H9 (cell line): ENCODE results near the gene ZNF568. TPM values are rescaled to one million over a fixed set of nuclear protein-coding genes. Genes with fewer than 3 reads are reported as not detected.

Experiments
- DNase-seq: peaks from one replicate; pipeline ENCODE4 v3.0.0-alpha.2; 2017
- H2AFZ ChIP-seq: one replicate; pipeline ENCODE4 v1.6.1; 2013; ENCODE audit warnings: mild to moderate bottlenecking, low read length, control low read depth, moderate library complexity
- H2AK5ac ChIP-seq: 2 replicates; pipeline ENCODE4 v1.6.1; 2013; ENCODE audit warnings: low read length, control low read depth, mixed read lengths; ENCODE audit not compliant: insufficient read length
- H2BK120ac ChIP-seq: one replicate; pipeline ENCODE4 v1.6.1; 2013; ENCODE audit warnings: low read depth, mild to moderate bottlenecking, low read length, control low read depth, inconsistent platforms; ENCODE audit not compliant: poor library complexity, severe bottlenecking
- H2BK12ac ChIP-seq: 2 replicates; pipeline ENCODE4 v1.6.1; 2013; ENCODE audit warnings: low read length, control low read depth, mixed read lengths, low read depth; ENCODE audit not compliant: insufficient read length
- H2BK15ac ChIP-seq: 2 replicates; pipeline ENCODE4 v1.6.1; 2013; ENCODE audit warnings: low read depth, low read length, control low read depth
- H2BK20ac ChIP-seq: one replicate; pipeline ENCODE4 v1.6.1; 2013; ENCODE audit warnings: low read depth, mild to moderate bottlenecking, low read length, control low read depth, inconsistent platforms; ENCODE audit not compliant: poor library complexity, severe bottlenecking
- H2BK5ac ChIP-seq: 2 replicates; pipeline ENCODE4 v1.6.1; 2013; ENCODE audit warnings: low read length, control low read depth, mixed read lengths; ENCODE audit not compliant: insufficient read length
- H3K14ac ChIP-seq: 2 replicates; pipeline ENCODE4 v1.6.1; 2013; ENCODE audit warnings: low read length, control low read depth; ENCODE audit not compliant: insufficient read depth
- H3K18ac ChIP-seq: 2 replicates; pipeline ENCODE4 v1.6.1; 2013; ENCODE audit warnings: low read depth, mild to moderate bottlenecking, mixed read lengths, low read length, control low read depth; ENCODE audit not compliant: insufficient read length
- H3K23ac ChIP-seq: 2 replicates; pipeline ENCODE4 v1.6.1; 2013; ENCODE audit warnings: low read length, control low read depth, mixed read lengths, low read depth; ENCODE audit not compliant: insufficient read length
- H3K23me2 ChIP-seq: 2 replicates; pipeline ENCODE4 v1.6.1; 2013; ENCODE audit warnings: low read depth, mild to moderate bottlenecking, mixed read lengths, low read length, control low read depth; ENCODE audit not compliant: insufficient read length, poor library complexity, severe bottlenecking
- H3K27ac ChIP-seq: 2 replicates; pipeline ENCODE4 v1.5.1; 2013; ENCODE audit warnings: low read length, control low read depth, mixed read lengths, low read depth; ENCODE audit not compliant: insufficient read length
- H3K27me3 ChIP-seq: 2 replicates; pipeline ENCODE4 v1.6.1; 2013; ENCODE audit warnings: low read length, control low read depth, inconsistent platforms; ENCODE audit not compliant: insufficient read depth
- H3K4ac ChIP-seq: 2 replicates; pipeline ENCODE4 v1.6.1; 2013; ENCODE audit warnings: low read depth, mild to moderate bottlenecking, control low read depth, inconsistent platforms, low read length, moderate library complexity
- H3K4me1 ChIP-seq: 2 replicates; pipeline ENCODE4 v1.6.1; 2013; ENCODE audit warnings: low read length, control low read depth, inconsistent platforms; ENCODE audit not compliant: insufficient read depth
- H3K4me2 ChIP-seq: 2 replicates; pipeline ENCODE4 v1.6.1; 2013; ENCODE audit warnings: low read length, control low read depth, mixed read lengths; ENCODE audit not compliant: insufficient read length, insufficient read depth
- H3K56ac ChIP-seq: 2 replicates; pipeline ENCODE4 v1.6.1; 2013; ENCODE audit warnings: low read depth, mild to moderate bottlenecking, mixed read lengths, low read length, control low read depth; ENCODE audit not compliant: insufficient read length
- H3K79me1 ChIP-seq: 2 replicates; pipeline ENCODE4 v1.6.1; 2013; ENCODE audit warnings: low read depth, mild to moderate bottlenecking, moderate library complexity, low read length, control low read depth, inconsistent platforms; ENCODE audit not compliant: insufficient read depth, poor library complexity, severe bottlenecking
- H3K79me2 ChIP-seq: 2 replicates; pipeline ENCODE4 v1.6.1; 2013; ENCODE audit warnings: low read length, control low read depth, inconsistent platforms; ENCODE audit not compliant: insufficient read depth
- H3K9ac ChIP-seq: 2 replicates; pipeline ENCODE4 v1.6.1; 2013; ENCODE audit warnings: low read length, control low read depth, mixed read lengths; ENCODE audit not compliant: insufficient read length; ENCODE audit errors: extremely low read depth
- H3K9me3 ChIP-seq: one replicate; pipeline ENCODE4 v1.6.1; 2013; ENCODE audit warnings: low read depth, low read length, inconsistent platforms; ENCODE audit not compliant: control insufficient read depth
- H3T11ph ChIP-seq: one replicate; pipeline ENCODE4 v1.6.1; 2013; ENCODE audit warnings: mild to moderate bottlenecking, low read length, control low read depth, inconsistent platforms
- H4K20me1 ChIP-seq: one replicate; pipeline ENCODE4 v1.6.1; 2013; ENCODE audit not compliant: control insufficient read depth, insufficient read length, insufficient read depth
- H4K5ac ChIP-seq: 2 replicates; pipeline ENCODE4 v1.6.1; 2013; ENCODE audit warnings: low read depth, mild to moderate bottlenecking, mixed read lengths, low read length, control low read depth; ENCODE audit not compliant: insufficient read length
- H4K8ac ChIP-seq: replicated peaks from 2 replicates; pipeline ENCODE4 v1.6.1; 2013; ENCODE audit warnings: low read length, control low read depth, mixed read lengths, low read depth; ENCODE audit not compliant: insufficient read length
- H4K91ac ChIP-seq: 2 replicates; pipeline ENCODE4 v1.6.1; 2013; ENCODE audit warnings: low read depth, mild to moderate bottlenecking, moderate library complexity, mixed read lengths, low read length, control low read depth; ENCODE audit not compliant: insufficient read length
- H3K27ac Mint-ChIP-seq, 3 experiments: 2 replicates in 2 of 3; 3 replicates in 1 of 3; pipeline ENCODE4 v1.8.0; 2020 to 2021; ENCODE audit warnings: mixed read lengths in 3 of 3, mild to moderate bottlenecking in 1 of 3, moderate library complexity in 1 of 3
- H3K27me3 Mint-ChIP-seq: 2 replicates; pipeline ENCODE4 v1.8.0; 2021; ENCODE audit warnings: low read depth, mild to moderate bottlenecking, moderate library complexity, mixed read lengths
- H3K36me3 Mint-ChIP-seq, 3 experiments: 2 replicates in 2 of 3; 3 replicates in 1 of 3; pipeline ENCODE4 v1.8.0; 2020 to 2021; ENCODE audit warnings: low read depth in 3 of 3, mixed read lengths in 3 of 3; ENCODE audit not compliant: insufficient read depth in 1 of 3
- H3K4me1 Mint-ChIP-seq, 2 experiments: 2 replicates each; pipeline ENCODE4 v1.8.0; 2020; ENCODE audit warnings: mixed read lengths in 2 of 2
- H3K4me3 Mint-ChIP-seq, 2 experiments: 2 replicates in 1 of 2; 3 replicates in 1 of 2; pipeline ENCODE4 v1.8.0; 2020 to 2021; ENCODE audit warnings: mild to moderate bottlenecking in 2 of 2, mixed read lengths in 2 of 2, moderate library complexity in 1 of 2
- H3K9me3 Mint-ChIP-seq, 2 experiments: 2 replicates in 1 of 2; 3 replicates in 1 of 2; pipeline ENCODE4 v1.8.0; 2020; ENCODE audit warnings: mild to moderate bottlenecking in 2 of 2, mixed read lengths in 2 of 2, moderate library complexity in 1 of 2
- CTCF ChIP-seq: fragments of 200-600 bp; sonication (generic); conservative IDR thresholded peaks from 3 replicates; pipeline ENCODE4 v1.8.0; 2021; ENCODE audit warnings: antibody characterized with exemption, mild to moderate bottlenecking
- WGBS: extraction: QIAGEN DNeasy Blood & Tissue Kit; methylation state at CpG from one replicate; pipeline ENCODE4 v1.1.7; 2013; ENCODE audit warnings: missing lambda C conversion rate, low lambda C conversion rate, mixed read lengths; ENCODE audit not compliant: insufficient read length; ENCODE audit errors: extremely low coverage; 5-methylcytosine and 5-hydroxymethylcytosine counted together
- total RNA-seq: library from RNA; stranded (reverse); gene quantifications from 2 replicates; pipeline ENCODE4 v1.2.1, GENCODE V29; 2021

ZNF568 gene
- total RNA-seq, 1 experiment from 2014 or later: 3.1 TPM

GRCh38 chr19:37014456-37014855 is 98.3 kb downstream of the ZNF568 start:
- no peak for TF ChIP-seq CTCF

More at GRCh38 chr19:37014456-37014855, 98.3 kb downstream of the ZNF568 start:
- H2AFZ ChIP-seq: no peak overlapping the region
- no peak overlapping the region for H3K14ac ChIP-seq
- no peak overlapping the region for H3K9ac ChIP-seq
- no peaks in the 10 kb centered on the region for H3K4me1 ChIP-seq
- no peak overlapping the region for H3K27ac ChIP-seq
- no peak overlapping the region for H4K91ac ChIP-seq
- Mint-ChIP-seq H3K36me3 (peaks cover 14 to 38% (median 17%) of the 10 kb centered on the region in 3 experiments; a peak in 6 of 7 replicates), H3K4me1 (no peaks in the 10 kb centered on the region), H3K27me3 (peaks cover 4% of the 10 kb centered on the region), H3K9me3 (peaks cover 94 to 99% of the 10 kb centered on the region in 2 experiments), H3K27ac (no peak overlapping the region), H3K4me3 (no peak overlapping the region)
- no peak overlapping the region for H3K4me2 ChIP-seq
- no peak overlapping the region for H2BK20ac ChIP-seq
- no peak overlapping the region for H2BK15ac ChIP-seq
- no peak overlapping the region for H4K8ac ChIP-seq
- WGBS: no CpG with 5 or more reads among the region's 23 CpGs
- H3T11ph ChIP-seq: no peak overlapping the region
- no peaks in the 10 kb centered on the region for H3K23me2 ChIP-seq
- DNase-seq: no peak
- H3K79me1 ChIP-seq: no peaks in the 10 kb centered on the region
- no peak overlapping the region for H2BK5ac ChIP-seq
- H2BK12ac ChIP-seq: no peak overlapping the region
- peaks cover 82% of the 10 kb centered on the region for H3K9me3 ChIP-seq
- no peaks in the 10 kb centered on the region for H3K27me3 ChIP-seq
- H2AK5ac ChIP-seq: no peak overlapping the region
- H3K79me2 ChIP-seq: no peaks in the 10 kb centered on the region
- no peak overlapping the region for H4K5ac ChIP-seq
- no peak overlapping the region for H2BK120ac ChIP-seq
- no peaks in the 10 kb centered on the region for H4K20me1 ChIP-seq
- H3K18ac ChIP-seq: no peak overlapping the region
- H3K56ac ChIP-seq: no peak overlapping the region
- H3K4ac ChIP-seq: no peak overlapping the region
- H3K23ac ChIP-seq: no peak overlapping the region
